GM18502 (cell line): Measurements from ENCODE around the gene EXOSC1.
"Not testable (repeated sequence)": the region's sequence is repeated elsewhere in the genome, so short reads cannot be mapped to it uniquely, and the experiment has no call there.

Experiments
- ATAC-seq: cut with Tn5 transposase; IDR thresholded peaks from one replicate; pipeline ENCODE4 v1.9.1; 2021; ENCODE audit warnings: mild to moderate bottlenecking; ENCODE audit not compliant: unreplicated experiment, poor library complexity

EXOSC1 gene, protein sequence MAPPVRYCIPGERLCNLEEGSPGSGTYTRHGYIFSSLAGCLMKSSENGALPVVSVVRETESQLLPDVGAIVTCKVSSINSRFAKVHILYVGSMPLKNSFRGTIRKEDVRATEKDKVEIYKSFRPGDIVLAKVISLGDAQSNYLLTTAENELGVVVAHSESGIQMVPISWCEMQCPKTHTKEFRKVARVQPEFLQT

DNA sequence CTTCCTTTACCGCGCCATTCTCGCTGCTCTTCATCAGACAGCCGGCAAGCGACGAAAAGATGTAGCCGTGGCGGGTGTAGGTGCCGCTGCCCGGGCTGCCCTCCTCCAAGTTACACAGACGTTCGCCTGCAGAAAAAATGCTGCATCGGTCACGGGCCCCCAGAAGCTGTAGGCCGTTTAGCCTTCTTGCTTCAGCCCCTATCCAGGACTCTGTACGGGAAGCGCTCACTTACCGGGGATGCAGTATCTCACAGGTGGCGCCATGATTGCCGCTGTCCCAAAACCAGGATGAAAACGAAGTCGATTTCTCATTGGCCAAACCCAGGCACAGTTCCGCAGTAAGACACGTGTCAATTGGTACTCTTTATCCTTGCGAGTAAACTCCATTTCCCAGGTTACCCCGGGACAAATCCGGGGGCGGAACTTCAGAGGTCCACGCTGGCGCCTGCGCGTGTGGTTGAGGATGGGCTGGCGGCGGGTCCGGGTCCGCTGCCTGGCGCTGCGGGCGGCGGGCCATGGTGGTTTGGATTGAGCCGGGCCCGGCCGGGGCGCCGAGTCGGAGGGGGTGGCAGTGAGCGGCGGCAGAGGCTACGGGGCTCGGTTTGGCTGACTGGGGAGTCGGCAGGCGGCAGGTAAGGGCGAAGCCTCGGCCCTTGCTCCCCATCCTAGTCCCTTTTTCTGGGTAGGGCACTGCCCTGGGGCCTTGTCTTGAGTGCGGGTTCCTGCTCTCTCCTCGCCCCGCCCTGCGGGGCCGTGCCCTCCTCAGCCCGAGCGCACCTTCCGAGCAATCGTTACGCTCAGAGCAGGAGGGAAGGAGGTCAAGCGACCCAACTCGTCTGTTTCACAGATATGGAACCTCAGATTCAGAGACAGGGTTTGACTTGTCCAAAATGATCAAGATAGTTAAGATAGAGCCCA, at the start of gene EXOSC1, which contains the start of gene ZDHHC16:
TSS of gene EXOSC1 (minus strand) at position 285 of the 918 bp plus-strand sequence. CDS start at position 264, 21 bp downstream.
TSS of gene ZDHHC16 (plus strand) at position 454 of the 918 bp plus-strand sequence. CDS start 5,501 bp downstream, outside the sequence.
- ATAC-seq: peak; percentile 96

DNA sequence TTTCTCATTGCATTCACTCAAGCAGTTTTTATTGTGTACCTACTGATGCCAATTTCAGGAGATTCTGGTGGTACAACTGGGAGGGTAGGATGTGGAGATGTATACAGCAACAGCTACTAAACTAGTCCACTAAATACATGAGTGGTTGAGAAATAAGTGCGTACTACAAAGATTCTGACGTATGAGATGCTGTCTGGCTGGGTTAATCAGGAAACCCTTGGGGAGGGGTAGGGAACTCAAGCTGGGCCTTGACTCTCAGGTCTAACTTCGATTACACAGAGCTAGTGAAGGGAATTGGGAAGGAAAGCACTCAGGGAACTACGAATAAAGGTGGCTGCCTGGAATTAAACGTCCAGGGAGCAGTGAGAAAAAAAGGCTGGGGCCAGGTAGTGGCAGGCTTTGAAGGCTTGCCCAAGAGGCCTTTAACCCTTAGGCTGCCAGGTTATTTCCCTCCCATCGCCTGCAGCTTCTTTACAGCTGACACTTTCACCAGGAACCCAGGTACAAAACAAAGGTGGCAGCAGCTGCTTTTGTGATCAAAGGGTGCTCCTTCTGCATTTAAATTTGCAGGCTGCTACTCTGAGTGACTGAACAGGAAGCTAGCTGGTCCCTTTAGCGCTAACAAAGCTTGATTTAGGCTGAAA, 49.2 kb upstream of the EXOSC1 start:
- ATAC-seq: no peak

DNA sequence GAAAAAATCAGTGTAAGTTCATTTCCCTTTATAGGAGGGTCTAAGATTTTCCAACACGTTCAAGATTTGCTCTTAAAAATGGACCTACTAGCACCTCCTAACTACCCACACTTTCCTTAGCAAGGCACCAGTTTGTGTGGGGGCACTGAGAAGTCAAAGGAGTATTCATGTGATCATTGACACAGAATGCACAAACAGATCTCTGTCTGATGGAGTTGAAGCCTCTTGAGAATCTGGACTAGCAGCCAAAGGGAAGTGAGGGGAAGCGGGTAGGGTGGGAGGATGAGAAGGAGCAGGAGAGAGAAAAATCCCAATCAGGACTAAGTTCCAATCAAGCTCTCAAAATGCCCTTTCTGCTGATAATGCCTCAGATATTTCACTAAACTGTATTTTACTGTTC, 48.3 kb upstream of the EXOSC1 start:
- no peak for ATAC-seq

DNA sequence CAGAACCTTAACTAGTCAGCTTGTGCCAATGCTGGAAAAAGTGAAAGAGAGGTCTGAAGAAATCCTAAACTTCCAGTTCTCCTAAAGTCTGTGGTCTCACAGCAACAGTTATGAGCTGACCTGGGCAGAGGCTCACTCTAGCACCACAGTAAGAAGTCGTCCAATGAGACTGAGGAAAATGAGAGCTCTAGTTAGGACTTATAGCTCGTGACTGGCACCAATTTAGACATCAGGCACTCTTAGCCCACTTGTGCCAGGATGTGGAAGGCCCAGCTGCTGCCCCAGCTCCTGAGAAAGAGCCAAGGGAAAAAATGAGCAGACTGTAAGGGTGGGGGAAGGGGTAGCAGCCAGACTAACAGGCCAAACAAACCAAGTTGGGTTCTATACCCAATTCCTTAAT, 44.8 kb upstream of the EXOSC1 start:
- ATAC-seq: no peak

DNA sequence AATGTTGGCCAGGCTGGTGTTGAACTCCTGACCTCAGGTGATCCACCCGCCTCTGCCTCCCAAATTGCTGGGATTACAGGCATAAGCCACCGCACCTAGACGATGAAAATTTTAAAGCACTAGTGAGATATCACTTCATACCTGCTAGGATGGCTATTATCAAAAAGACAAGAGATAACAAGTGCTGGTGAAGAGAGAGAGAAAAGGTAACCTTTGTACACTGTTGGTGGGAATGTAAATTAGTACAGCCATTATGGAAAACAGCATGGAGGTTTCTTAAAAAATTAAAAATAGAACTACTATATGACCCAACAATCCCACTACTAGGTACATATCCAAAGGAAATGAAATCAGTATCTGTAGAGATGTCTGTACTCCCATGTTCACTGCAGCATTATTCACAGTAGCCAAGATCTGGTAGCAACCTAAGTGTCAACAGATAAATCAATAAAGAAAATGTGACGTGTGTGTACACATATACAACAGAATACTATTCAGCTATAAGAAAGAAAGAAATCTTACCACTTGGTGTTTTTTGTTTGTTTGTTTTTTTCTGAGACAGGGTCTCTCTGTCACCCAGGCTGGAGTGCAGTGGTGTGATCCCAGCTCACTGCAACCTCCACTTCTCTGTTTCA, 40.0 kb upstream of the EXOSC1 start:
- ATAC-seq: no peak

DNA sequence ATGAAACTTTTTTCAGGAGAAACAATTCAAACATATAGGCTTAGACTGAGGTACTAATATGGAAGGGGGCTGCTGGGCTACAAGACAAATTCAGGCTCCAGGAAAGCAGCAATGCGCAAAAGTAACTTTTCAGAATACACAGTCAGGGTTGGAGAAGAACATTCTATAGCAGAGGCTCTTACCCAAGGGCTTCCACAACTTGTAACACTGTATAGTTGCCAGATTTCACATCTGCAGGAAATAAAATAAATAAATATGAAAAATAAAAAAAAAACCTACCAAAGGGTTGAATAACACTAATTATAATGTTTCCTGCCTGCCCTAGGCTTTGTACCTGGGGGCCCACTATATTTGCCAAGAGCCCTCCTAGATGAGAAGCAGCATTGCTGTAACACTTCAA, 38.1 kb upstream of the EXOSC1 start:
- ATAC-seq: no peak

DNA sequence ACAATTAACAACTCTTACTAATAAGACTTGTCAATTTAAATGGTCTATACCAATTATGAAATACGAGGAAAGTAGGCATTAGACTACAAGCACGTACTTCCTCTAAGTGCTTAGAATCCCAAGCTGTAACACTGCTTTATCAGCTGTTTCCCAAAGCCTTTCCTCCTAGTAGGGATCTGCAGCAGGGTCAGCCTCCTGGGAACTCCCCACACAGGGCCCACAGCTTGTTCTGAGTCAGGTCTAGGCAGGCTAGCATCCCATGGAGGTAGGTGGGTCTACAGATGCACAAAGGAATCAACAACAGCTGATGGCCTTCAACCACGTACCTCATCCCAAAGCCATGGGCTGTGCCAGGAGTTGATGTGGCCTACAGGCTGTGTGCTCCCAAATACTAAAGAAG, 37.7 kb upstream of the EXOSC1 start:
- ATAC-seq: no peak

DNA sequence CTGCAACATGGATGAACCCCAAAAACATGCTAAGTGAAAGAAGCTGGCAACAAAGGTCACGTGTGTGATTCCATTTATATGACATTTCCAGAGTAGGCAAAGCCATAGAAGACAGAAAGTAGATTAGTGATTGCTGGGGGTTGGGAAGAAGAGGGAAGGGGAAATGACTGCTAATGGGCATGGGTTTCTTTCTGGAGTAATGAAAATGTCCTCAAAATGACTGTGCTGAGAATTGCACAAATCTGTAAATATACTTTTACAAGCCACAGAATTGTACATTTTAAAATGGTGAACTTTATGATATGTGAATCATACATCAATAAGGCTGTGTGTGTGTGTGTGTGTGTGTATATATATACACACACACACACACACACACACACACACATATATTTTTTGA, 36.6 kb upstream of the EXOSC1 start:
- no peak for ATAC-seq

DNA sequence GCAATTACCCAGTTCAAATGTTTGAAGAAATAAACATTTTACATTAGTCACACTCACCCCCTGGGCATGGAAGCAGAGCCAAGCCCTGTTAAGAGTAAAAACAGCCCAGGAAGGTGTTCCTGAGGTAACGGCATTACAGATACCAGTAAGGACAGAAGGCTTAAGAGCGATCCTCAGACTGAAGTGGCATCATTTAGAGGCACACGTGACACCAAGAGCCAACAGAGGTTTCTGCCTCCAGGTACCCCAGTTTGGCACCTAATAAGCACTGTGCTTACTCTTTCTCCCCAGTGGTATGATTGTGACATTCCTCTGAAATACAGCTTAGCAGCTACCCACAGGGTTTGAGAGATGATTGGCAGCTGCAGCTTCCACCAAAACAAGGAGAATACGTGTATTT, 35.3 kb upstream of the EXOSC1 start:
- no peak for ATAC-seq

DNA sequence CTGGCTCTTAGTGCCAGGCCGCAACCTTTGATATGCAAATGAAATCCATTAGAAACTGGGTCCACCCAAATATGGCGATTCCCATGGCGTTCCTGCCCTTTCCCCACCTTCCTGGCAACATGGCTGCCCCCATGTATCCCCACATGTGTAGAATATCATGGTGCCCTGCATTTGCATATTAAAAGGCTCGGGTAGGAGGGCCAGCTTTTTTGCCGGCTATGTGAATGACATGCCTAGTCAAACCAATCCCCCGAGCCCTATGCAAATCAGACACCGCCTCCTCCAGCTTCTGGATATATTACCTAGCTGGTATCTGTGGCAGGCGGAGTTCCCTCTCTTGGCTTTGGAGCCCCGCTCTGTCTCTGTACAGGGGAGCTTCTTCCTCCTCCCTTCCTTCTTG, 34.1 kb upstream of the EXOSC1 start:
- ATAC-seq: no peak

DNA sequence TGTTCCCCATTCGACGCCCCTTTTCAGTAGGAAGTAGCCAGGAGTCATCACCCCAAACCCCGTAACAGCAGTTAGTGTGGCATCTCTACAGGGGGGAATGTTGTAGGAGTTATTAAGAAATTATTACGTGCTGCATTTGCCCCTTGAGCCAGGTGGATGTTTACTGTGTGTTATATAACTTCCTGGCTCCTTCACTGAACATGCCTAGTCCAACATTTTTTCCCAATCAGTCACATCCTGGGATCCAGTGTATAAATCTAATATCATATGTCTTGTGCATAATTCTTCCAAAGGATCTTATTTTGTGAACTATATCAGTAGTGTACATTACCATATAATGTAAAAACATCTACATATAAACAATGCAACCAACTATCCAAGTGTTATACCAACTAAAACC, 33.6 kb upstream of the EXOSC1 start:
- not testable (repeated sequence) for ATAC-seq

DNA sequence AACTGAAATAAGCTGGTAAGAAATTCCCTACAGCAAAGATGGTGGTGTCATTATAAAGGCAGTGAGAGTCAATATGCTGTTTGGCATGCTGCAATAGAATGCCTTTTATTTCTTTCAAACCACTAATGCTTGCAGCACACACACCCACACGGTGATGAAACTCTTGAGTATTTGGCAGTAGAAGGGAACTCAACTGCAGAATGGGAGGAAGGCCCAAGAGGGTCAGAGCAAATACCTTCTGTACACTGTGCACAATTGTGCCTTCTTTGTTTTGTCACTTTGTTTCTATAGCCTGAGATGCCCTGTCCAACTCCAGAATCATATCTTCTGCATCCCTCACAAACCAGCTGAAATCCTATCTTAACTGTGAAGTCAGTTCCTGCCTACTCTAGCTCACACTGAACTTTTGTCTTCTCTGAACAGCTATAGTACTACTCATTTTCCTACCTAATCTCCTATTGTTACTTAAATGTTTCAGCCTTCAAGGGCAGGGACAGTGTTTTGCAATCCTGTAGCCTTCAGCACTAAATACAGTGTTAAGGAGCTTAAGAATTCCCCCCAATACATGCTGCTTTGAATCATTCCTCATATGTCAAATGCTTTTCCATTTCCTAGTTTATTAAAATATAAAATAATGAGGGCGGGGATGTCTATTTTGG, 30.3 kb upstream of the EXOSC1 start:
- ATAC-seq: no peak

DNA sequence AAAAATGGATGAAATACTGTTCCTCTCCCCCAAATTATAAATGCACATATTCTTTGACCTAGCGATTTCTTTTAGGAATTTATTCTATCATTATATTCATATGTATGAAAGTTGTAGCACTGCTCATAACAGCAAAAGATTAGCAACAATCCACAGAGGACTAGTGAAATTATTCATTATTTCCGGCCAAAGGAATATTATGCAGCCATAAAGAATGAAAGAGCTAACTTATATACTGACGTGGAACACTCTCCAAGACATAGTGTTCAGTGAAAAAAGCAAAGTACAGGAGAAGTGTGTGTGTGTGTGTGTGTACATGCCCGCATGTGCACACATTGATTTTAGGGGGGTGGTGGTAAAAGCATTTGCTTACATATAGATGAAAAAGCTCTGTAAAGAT, 29.1 kb upstream of the EXOSC1 start:
- no peak for ATAC-seq

DNA sequence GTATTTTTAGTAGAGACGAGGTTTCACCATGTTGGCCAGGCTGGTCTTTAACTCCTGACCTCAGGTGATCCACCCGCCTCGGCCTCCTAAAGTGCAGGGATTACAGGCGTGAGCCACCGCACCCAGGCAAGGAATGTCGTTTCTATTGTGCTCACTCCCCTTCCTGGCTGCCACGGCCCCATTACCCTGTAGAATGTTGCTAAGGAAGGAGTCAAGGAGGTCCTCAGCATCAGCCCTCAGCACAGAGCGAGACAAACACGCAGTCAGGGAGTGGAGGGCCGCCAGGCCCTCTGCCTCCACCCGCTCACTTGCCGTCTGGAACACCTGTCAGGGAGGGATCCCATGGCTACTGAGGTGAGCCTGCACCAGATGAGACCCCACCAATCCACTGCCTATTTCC, 23.0 kb upstream of the EXOSC1 start:
- ATAC-seq: not testable (repeated sequence)

DNA sequence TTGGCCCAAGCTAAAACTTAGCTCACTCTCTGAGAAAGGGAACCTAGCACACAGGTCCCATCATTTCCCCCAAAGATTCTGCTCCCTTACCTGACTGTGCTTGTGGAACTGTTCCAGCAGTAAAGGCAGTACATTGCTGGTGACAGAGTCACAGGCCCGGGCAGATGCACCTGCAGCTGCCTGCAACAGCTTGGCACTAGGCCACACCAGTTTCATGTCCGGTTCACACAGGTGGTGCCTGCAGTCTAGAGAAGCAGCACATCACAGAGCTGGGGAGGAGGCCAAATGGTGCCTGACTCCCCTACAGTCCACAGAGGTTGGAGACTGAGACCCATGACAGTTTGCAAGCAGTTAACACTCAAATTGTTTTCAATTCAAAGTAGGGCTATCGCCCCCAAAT, 22.4 kb upstream of the EXOSC1 start:
- ATAC-seq: no peak

DNA sequence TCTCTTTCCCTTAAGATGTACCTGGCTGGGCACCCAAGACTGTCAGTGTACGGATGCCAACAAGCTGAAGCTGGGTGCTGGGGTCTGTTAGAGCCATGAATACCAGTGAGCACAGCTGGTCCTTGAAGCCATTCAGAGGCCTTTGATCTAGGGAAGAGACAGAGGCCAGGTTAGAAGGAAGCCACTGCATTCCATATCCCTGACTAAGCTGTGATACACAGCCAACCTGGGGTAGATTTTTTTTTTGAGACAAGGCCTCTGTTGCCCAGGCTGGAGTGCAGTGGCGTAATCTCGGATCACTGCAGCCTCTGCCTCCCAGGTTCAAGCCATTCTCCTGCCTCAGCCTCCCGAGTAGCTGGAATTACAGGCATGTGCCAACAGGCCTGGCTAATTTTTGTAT, 20.9 kb upstream of the EXOSC1 start:
- ATAC-seq: no peak

DNA sequence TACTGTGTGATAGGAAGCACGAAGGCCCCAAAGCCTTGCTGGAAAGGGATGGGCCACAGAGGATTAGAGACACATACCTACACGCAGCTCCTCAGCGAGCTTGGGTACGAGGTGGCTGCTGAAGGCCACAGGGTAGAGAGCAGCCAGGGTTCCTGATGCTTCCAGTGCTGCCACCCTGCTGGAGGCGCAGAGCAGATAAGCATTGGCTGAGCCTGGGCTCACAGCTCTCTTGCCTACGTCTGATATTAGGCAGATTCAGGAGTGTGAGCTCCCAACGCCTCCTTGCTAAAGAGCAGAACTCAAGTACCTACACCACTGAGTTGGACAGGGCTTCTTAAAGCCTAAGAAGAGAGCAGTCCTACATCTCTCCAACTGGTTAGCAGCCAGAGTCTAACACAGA, 20.2 kb upstream of the EXOSC1 start:
- ATAC-seq: no peak

DNA sequence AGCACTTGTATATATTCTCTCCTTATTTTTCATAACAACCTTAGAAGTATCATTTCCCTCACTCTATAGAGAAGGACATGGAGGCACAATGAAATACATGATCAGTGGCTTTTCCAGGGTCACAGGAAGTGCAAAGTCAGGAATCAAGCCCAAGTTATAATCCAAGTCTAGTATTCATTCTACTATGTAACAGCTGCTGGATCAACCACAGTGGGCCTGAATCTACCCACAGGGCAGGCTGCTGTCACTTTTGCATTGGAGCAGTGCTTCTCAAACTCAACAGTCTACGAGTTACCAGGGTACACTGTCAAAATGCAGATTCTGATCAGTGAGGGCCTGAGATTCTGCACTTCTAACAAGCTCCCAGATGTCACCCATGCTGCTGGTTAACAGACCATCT, 18.4 kb upstream of the EXOSC1 start:
- ATAC-seq: no peak

DNA sequence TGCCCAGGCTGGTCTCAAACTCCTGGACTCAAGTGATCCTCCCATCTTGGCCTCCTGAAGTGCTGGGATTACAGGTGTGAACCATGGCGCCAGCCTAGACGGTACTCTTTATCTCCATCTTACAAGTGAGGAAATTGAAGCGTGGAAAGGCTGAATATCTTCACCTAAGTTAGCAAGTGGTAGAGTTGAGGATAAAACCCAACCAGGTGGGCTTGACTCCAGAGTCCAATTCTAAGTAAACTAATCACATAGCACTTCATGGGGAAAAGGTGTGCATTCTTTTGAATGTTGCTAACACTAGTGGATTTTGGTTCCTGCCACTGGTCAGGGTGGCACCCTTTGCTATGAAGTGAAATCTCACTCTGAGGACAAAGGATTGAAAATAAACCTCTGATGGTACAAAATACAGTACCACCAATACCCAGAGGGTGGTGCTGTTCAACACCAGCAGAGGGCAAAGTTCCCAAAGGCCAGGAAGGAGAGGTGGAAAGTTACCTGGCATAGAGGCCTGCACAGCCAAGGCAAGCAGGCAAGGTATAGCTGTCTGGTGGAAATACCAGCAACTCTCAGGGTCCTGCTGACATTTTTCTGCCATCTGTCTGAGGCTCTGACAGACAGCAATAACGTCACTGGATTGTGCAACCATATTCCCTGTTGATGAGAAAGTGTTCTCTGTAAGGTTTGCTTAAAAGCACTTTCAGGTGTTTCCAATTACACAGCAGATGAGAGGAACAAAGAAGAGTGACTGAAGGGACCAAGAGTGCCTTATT, 17.7 kb upstream of the EXOSC1 start:
- ATAC-seq: no peak
